ENCODE measurements around the gene KANSL1. TPM values are rescaled to one million over a fixed set of nuclear protein-coding genes. Genes with fewer than 3 reads are reported as not detected.
"Not testable (repeated sequence)": the region's sequence is repeated elsewhere in the genome, so short reads cannot be mapped to it uniquely, and the experiment has no call there.

The KANSL1 gene
- total and polyA plus RNA-seq, 10 of the 15 experiments (the other 5 are each of a cell fraction or from before 2014, with no cell fraction given), result 4.7 to 60.6 (median 28.0) TPM

DNA sequence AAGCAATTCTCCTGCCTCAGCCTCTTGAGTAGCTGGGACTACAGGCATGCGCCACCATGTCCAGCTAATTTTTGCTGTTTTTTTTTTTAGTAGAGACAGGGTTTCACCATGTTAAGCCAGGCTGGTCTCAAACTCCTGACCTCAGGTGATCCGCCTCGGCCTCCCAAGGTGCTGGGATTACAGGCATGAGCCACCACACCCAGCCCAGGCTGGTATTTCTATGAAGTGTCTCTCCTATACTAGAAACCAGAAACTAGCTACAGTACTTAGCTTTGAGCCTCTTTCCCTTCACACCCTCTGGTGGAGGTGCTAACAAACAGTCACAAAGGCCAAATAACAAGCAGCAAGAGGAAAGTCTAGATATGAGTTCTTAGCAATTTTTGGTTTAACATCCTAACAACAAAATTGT lies 6.4 kb downstream of the KANSL1 start:
- FAIRE-seq, result peak; percentile 23
- peaks cover 100% of the 10 kb centered on the region for H3K79me2 ChIP-seq (ENCODE audit: control insufficient read depth, insufficient read depth, low read length)
- peak overlapping the region; percentile 7; the same call in 1 of the 2 replicates for H3K27ac ChIP-seq (ENCODE audit: control insufficient read depth, insufficient read depth)
- POLR2A ChIA-PET, result interaction anchor here (0.6 to 2.9 kb wide), 16 partner anchors 9 to 98 kb away, joined by 3 to 13 read pairs (median 4); no protein-coding TSS in a partner anchor
- intact Hi-C loops (cut with micrococcal nuclease; ENCODE audit: unreplicated experiment) (loop anchor here (1.0 to 2.0 kb wide), 2 partner anchors 40 to 143 kb away; no protein-coding TSS in a partner anchor), in situ Hi-C loops (cut with MboI) (loop anchor here (5.0 kb wide), 1 partner anchor 145 kb away; no protein-coding TSS in a partner anchor)
- DNase-seq (ENCODE audit: low read depth, low spot score); BruUV-seq (replicated peaks); H3K9ac ChIP-seq (ENCODE audit: control insufficient read depth, insufficient read depth, low read length); H2AFZ ChIP-seq (ENCODE audit: control insufficient read depth, low read depth, low read length); H3K9me3 ChIP-seq (replicated peaks; ENCODE audit: control insufficient read depth, insufficient read depth, low read length); H3K27me3 ChIP-seq (replicated peaks in 1 of 2; ENCODE audit: control insufficient read depth in 2 of 2, insufficient read depth in 2 of 2, low read length in 1 of 2); H3K36me3 ChIP-seq (ENCODE audit: control insufficient read depth in 2 of 2, insufficient read depth in 2 of 2, low read length in 1 of 2): not testable (repeated sequence)
- H4K20me1 ChIP-seq (ENCODE audit: control insufficient read depth, insufficient read depth), result peaks cover 11% of the 10 kb centered on the region; the same call in 1 of the 2 replicates
- WGBS (ENCODE audit: insufficient coverage, insufficient replicate concordance, low lambda C conversion rate, missing lambda C conversion rate), result 96% methylated on average over 3 of the region's 3 CpGs
- 0 out of 2 replicates have a peak overlapping the region, but pooled peaks have one; percentile 17 for H3K4me3 ChIP-seq
- ATAC-seq, result peak; percentile 81
- H3K4me2 ChIP-seq (ENCODE audit: control insufficient read depth, insufficient read depth), result peak overlapping the region; percentile 17; the same call in 1 of the 2 replicates
- RAD21 ChIA-PET (ENCODE audit: unreplicated experiment), result interaction anchor here (0.5 to 7.4 kb wide), 41 partner anchors 9 to 612 kb away, joined by 3 to 102 read pairs (median 4); no protein-coding TSS in a partner anchor
- H3K4me1 ChIP-seq (ENCODE audit: control insufficient read depth, insufficient read depth, low read length), result peaks cover 41% of the 10 kb centered on the region
- SMC1A ChIA-PET (ENCODE audit: uncharacterized antibody, unreplicated experiment), result interaction anchor here (0.8 to 24.2 kb wide), 40 partner anchors 9 to 612 kb away, joined by 3 to 478 read pairs (median 7); no protein-coding TSS in a partner anchor
- CTCF ChIA-PET, result interaction anchor here (0.5 to 7.1 kb wide), 52 partner anchors 9 to 1017 kb away, joined by 3 to 120 read pairs (median 8); no protein-coding TSS in a partner anchor
- TF ChIP-seq, protein P1, sequence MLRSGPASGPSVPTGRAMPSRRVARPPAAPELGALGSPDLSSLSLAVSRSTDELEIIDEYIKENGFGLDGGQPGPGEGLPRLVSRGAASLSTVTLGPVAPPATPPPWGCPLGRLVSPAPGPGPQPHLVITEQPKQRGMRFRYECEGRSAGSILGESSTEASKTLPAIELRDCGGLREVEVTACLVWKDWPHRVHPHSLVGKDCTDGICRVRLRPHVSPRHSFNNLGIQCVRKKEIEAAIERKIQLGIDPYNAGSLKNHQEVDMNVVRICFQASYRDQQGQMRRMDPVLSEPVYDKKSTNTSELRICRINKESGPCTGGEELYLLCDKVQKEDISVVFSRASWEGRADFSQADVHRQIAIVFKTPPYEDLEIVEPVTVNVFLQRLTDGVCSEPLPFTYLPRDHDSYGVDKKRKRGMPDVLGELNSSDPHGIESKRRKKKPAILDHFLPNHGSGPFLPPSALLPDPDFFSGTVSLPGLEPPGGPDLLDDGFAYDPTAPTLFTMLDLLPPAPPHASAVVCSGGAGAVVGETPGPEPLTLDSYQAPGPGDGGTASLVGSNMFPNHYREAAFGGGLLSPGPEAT (IDR thresholded peaks at IDR 0.05; ENCODE audit: low read depth), result peak; percentile 46; the same call in 1 of the 2 replicates
- TF ChIP-seq, protein P2, sequence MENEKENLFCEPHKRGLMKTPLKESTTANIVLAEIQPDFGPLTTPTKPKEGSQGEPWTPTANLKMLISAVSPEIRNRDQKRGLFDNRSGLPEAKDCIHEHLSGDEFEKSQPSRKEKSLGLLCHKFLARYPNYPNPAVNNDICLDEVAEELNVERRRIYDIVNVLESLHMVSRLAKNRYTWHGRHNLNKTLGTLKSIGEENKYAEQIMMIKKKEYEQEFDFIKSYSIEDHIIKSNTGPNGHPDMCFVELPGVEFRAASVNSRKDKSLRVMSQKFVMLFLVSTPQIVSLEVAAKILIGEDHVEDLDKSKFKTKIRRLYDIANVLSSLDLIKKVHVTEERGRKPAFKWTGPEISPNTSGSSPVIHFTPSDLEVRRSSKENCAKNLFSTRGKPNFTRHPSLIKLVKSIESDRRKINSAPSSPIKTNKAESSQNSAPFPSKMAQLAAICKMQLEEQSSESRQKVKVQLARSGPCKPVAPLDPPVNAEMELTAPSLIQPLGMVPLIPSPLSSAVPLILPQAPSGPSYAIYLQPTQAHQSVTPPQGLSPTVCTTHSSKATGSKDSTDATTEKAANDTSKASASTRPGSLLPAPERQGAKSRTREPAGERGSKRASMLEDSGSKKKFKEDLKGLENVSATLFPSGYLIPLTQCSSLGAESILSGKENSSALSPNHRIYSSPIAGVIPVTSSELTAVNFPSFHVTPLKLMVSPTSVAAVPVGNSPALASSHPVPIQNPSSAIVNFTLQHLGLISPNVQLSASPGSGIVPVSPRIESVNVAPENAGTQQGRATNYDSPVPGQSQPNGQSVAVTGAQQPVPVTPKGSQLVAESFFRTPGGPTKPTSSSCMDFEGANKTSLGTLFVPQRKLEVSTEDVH (IDR thresholded peaks at IDR 0.05; ENCODE audit: low read depth, partially characterized antibody), result peak; percentile 14
- peak; percentile 78; the same call in 1 of the 2 replicates for TF ChIP-seq SMC3 (IDR thresholded peaks at IDR 0.05; ENCODE audit: borderline replicate concordance, low read length)
- peak; percentile 46; the same call in 1 of the 2 replicates for TF ChIP-seq RB1 (IDR thresholded peaks at IDR 0.05; ENCODE audit: borderline replicate concordance)
- TF ChIP-seq, protein P3, sequence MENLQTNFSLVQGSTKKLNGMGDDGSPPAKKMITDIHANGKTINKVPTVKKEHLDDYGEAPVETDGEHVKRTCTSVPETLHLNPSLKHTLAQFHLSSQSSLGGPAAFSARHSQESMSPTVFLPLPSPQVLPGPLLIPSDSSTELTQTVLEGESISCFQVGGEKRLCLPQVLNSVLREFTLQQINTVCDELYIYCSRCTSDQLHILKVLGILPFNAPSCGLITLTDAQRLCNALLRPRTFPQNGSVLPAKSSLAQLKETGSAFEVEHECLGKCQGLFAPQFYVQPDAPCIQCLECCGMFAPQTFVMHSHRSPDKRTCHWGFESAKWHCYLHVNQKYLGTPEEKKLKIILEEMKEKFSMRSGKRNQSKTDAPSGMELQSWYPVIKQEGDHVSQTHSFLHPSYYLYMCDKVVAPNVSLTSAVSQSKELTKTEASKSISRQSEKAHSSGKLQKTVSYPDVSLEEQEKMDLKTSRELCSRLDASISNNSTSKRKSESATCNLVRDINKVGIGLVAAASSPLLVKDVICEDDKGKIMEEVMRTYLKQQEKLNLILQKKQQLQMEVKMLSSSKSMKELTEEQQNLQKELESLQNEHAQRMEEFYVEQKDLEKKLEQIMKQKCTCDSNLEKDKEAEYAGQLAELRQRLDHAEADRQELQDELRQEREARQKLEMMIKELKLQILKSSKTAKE (IDR thresholded peaks at IDR 0.05; ENCODE audit: low read depth, poor library complexity, severe bottlenecking), result peak; percentile 71
- TF ChIP-seq RAD21 (IDR thresholded peaks at IDR 0.05; ENCODE audit: insufficient read depth, low read depth, low read length), result peak; percentile 90
- TF ChIP-seq NBN (IDR thresholded peaks at IDR 0.05), result peak; percentile 65
- TF ChIP-seq ATF7 (IDR thresholded peaks at IDR 0.05; ENCODE audit: low read depth), result peak; percentile 13; the same call in 1 of the 2 replicates
- TF ChIP-seq ZNF207 (IDR thresholded peaks at IDR 0.05; ENCODE audit: borderline replicate concordance), result 0 out of 2 replicates have a peak, but pooled peaks have one; percentile 61
- TF ChIP-seq HDGF (IDR thresholded peaks at IDR 0.05), result peak; percentile 98
- TF ChIP-seq, protein P4, sequence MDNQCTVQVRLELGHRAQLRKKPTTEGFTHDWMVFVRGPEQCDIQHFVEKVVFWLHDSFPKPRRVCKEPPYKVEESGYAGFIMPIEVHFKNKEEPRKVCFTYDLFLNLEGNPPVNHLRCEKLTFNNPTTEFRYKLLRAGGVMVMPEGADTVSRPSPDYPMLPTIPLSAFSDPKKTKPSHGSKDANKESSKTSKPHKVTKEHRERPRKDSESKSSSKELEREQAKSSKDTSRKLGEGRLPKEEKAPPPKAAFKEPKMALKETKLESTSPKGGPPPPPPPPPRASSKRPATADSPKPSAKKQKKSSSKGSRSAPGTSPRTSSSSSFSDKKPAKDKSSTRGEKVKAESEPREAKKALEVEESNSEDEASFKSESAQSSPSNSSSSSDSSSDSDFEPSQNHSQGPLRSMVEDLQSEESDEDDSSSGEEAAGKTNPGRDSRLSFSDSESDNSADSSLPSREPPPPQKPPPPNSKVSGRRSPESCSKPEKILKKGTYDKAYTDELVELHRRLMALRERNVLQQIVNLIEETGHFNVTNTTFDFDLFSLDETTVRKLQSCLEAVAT (IDR thresholded peaks at IDR 0.05), result peak; percentile 52; the same call in 1 of the 2 replicates
- TF ChIP-seq IRF4 (IDR thresholded peaks at IDR 0.05; ENCODE audit: low read depth, low read length), result peak; percentile 49; the same call in 1 of the 2 replicates
